Stimulated activated CD8-positive, alpha-beta memory T cell treated with anti-CD3 and anti-CD28 coated beads, Interleukin-15, amount 100 ng/mL, for 1 hour (primary cell): Measurements from ENCODE around the gene TMEM40.
"Not testable (repeated sequence)": the region's sequence is repeated elsewhere in the genome, so short reads cannot be mapped to it uniquely, and the experiment has no call there.

Experiments used
- DNase-seq: peaks from one replicate; pipeline ENCODE4 v3.0.0-alpha.2; 2020; ENCODE audit warnings: low read depth

TMEM40 gene

DNA sequence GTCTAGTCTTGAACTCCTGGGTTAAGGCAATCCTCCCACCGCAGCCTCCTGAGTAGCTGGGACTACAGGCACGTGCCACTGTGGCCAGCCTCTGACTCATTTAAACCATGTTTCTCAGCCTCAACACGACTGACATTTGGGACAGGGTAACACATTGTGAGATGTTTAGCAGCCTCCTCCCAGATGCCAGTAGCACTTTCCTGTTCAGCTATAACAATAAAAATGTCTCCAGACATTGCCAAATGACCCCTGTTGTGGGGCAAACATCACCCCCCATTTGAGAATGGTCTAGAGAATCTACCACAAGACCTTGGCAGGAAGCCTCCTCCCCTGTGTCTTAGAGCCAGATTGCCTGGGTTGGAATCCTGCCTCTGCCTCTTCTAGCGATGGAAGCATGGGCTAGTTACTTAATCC, 8.4 kb downstream of the TMEM40 start:
- no peak for DNase-seq

GRCh38 chr3:12750223-12750622, 8.8 kb downstream of the TMEM40 start:
- DNase-seq, result no peak

DNA sequence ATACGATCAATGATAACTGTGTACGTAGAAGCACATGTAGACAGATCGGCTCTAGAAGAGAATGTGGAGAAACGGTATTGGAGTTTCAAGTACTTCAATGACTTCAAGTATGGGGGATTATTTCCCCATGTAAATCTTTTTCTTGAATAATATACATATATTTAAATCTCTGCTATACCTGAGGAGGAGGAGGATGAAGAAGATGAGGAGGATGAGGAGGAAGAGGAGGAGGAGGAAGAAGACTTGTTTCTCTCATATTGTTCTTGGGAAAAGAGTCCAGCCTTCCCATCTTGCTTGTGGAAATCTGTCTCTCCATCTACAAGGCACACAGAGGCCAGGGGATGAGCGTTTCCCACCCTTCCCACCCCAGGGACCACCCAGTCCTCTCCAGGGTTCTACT, 10.6 kb downstream of the TMEM40 start:
- no peak for DNase-seq

- no peak for DNase-seq
Observed at GRCh38 chr3:12746419-12746818, 12.6 kb downstream of the TMEM40 start.

DNA sequence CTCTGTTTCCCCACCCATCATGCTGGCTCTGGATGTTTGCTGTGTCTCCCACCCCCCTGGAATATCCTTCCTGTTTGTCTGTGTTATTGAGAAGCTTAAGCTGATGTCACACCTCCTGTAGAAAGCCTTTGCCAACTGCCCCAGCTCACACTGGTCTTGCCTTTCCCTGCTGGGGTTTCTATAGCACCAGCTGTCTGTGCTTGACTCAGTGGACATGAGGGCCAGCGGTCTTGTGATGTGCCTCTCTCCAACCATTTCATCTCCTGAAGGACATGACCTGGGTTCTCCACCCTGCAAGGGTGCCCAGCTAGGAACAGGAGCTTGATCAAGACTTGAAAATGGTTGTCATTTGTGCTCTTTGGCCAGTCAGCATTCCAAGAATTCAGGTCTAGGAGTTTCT, 14.7 kb downstream of the TMEM40 start:
- no peak for DNase-seq

- DNase-seq, result no peak
Observed at GRCh38 chr3:12743583-12743982, 15.5 kb downstream of the TMEM40 start.

DNA sequence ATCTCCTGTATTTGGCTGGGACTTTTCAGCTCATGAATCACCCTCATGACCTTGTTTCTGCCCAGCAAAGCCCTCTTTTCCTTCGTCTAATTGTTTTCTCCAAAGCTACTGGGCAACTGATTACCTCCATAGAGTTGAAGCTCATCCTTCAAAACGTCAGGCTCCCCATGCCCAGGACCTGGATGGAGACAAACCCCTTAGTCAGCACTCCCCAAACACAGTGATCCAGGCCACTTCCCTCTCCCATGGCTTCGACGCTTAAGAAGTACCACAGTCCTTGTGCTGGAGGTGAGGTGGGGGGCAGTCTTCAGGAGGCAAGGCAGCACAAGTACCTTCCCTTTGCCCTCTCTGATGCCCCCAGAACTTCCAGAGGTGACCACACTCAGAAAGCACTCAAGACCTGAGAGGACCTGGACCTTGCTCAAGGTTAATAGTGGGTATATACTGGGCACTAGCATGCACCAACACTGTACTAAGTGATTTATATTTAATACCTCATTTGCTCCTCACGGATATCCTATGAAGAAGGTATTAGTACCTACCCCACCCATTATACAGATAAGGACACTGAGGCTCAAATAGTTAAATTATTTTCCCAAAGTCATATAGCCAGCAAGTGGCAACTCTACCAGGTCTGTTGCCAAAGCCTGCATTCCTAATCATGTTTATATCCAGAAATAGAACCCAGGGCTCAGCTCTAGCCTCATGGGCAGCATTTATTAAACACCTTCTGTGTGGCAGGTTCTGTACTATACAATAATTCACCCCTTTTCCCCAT, 16.5 kb downstream of the TMEM40 start:
- DNase-seq, result no peak

DNA sequence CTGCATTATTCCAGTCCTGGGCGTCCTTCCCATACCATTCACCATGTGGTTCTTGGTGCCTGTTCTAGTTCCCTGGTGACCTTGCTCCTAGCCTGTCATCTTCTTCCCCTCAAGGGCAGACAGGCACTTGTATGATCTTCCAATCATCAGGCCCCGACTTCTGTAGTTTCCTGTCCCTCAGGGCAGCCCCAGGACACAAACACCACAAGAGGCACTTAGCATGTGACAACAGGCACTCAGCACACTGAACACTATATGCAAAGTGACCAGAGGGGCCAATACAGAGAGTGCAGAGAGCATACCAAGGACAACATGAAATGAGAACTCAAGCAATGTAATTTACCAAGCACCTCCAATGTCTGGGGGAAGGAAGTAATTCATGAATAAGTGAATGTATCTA, 17.9 kb downstream of the TMEM40 start:
- no peak for DNase-seq

GRCh38 chr3:12737833-12738232, 21.2 kb downstream of the TMEM40 start:
- DNase-seq, result no peak

GRCh38 chr3:12737319-12737718, 21.7 kb downstream of the TMEM40 start:
- DNase-seq, result no peak

DNA sequence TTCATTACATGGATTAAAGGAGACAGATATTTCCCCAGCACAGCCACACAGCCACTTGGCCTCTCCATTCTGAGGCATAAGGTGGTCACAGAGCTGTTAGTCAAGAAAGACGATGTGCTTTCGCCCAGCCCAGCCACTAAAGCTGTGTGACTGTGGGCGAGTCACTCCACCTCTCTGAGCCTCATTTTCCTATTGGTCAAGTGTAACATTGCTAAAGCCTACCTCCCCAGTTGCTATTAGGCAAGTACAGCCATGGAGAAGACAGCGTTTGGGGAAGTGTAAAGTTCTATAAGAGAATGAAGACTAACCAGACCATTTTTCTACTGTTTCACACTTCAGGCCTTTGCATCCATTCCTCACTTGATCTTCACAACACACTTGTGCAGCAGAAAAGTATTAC, 24.1 kb downstream of the TMEM40 start:
- DNase-seq, result no peak

DNA sequence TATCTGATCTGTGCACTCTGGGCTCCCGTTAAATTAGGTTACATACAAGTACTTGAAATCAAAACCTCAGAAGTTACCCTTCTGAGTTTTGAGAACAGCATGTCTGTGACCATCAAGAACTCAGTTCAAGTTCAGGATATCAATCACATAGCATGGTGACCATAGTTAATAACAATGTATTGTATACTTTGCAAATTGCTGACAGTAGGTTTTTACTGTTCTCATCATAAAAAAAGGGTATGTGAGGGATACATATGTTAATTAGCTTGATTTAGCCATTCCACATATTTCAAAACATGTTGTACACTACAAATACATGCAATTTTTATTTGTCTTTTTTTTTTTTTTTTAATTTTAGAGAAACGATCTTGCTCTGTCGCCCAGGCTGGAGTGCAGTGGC, 25.5 kb downstream of the TMEM40 start:
- no peak for DNase-seq

DNA sequence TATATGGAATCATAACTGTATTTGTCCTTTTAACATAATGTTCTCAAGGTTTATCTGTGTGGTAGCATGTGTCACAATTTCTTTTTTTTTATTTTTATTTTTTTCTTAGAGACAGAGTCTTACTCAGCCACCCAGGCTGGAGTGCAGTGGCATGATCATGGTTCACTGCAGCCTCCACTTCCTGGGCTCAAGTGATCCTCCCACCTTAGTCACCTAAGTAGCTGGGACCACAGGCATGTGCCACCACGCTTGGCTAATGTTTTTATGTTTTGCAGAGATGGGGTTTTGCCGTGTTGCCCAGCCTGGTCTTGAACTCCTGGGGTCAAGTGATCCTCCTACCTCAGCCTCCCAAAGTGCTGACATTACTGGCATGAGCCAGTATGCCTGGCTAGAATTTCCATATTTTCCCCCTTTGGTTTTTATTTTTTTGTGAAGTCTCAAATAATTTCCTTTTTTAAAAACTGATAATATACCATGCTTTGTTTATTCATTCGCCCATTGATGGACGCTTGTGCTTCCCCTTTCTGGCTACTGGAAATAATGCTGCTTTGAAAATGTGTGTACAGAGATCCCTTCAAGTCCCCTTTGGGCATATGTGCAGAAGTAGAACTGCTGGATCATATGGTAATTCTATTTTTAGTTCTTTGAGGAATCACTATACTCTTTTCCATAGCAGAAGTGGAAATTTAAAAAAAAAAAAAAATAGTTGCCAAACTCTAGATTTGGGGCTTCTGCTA, 28.4 kb downstream of the TMEM40 start:
- no peak for DNase-seq

GRCh38 chr3:12729051-12729651, 29.9 kb downstream of the TMEM40 start:
- DNase-seq, result no peak

DNA sequence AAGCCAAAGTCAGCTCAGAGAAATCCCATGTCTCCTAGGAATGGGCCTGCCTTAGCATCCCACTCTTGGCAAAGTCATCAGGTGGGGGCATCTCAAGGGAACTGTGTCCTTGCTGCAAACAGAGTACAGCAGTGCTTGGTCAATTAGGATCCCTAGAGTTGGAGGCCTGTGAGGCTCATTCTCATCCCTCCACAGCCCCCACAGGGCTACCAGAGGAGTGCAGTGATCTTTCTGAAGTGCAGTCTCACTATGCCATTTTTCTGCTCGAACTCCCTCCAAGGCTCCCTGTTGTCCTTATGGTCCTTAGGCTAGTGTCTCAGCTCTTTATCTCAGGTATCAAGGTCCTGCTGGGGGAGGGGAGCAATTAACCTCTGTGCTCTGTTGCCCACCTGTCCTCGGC, 31.1 kb downstream of the TMEM40 start:
- no peak for DNase-seq

DNA sequence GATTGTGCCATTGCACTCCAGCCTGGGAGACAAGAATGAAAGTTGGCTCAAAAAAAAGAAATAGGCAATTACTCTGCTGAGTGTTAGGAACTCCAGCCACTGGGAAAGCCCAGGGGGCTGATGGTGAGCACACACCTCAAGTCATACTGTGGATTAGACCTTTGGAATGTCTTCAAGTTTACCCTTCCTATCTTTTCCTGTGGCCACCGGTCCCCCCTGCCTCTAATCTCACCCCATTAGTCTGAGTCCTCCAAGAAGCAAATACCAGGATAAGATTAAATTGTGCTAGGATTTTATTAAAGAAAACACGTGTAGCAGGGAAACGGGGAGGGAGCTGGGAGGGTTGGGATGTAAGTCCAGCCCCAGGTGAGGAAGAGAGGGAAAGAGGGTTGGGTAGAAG, 31.6 kb downstream of the TMEM40 start:
- DNase-seq, result no peak

DNA sequence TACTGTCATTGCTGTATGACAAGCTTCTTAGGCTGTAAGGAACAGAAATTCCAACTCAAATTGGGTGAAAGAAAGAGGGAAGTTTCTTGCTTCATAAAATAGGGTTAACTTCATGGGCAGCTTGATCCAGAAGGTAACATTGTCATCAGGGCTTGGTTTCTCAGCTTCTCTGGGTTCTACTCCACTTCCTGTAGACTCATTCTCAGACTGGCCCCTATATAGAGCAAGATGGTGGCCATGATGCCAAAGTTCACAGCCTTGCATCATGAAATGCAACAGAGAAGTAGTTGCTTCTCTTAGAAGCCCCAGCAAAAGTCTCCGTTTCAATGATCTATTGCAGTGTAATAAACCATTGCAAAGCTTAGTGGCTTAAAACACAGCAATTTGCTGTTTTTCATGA, 33.6 kb downstream of the TMEM40 start:
- no peak for DNase-seq

DNA sequence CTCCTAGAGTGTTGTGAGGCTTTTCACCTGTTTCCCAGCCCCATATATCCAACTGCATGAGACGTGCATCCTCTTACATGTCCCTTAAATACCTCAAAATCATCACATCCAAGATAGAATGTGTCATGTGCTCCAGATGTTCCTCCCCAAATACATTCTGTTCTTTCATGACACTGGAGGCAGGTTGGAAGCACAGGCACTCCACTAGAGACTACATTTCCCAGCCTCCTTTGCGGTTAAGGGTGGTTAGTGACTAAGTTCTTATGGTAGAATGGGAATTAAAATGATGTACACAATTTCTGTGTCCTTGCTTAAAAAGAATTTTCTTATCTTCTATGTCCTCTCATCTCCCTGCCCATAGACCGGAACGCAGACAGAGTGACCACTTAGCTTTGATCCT, 34.3 kb downstream of the TMEM40 start:
- no peak for DNase-seq

DNA sequence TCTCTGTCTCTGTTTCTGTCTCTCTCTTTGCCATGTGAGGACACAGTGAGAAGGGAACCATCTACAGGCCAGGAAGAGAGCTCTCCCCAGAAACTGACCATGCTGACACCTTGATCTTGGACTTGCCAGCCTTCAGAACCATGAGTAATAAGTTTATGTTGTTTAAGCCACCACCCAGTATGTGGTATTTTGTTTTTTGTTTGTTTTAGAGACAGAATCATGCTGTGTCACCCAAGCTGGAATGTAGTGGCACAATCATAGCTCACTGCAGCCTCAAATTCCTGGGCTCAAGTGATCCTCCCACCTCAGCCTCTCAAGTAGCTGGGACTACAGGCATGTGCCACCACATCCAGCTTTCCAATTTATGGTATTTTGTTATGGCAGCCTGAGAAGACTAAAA, 35.7 kb downstream of the TMEM40 start:
- not testable (repeated sequence) for DNase-seq

- no peak for DNase-seq
Observed at GRCh38 chr3:12722226-12722625, 36.8 kb downstream of the TMEM40 start.

DNA sequence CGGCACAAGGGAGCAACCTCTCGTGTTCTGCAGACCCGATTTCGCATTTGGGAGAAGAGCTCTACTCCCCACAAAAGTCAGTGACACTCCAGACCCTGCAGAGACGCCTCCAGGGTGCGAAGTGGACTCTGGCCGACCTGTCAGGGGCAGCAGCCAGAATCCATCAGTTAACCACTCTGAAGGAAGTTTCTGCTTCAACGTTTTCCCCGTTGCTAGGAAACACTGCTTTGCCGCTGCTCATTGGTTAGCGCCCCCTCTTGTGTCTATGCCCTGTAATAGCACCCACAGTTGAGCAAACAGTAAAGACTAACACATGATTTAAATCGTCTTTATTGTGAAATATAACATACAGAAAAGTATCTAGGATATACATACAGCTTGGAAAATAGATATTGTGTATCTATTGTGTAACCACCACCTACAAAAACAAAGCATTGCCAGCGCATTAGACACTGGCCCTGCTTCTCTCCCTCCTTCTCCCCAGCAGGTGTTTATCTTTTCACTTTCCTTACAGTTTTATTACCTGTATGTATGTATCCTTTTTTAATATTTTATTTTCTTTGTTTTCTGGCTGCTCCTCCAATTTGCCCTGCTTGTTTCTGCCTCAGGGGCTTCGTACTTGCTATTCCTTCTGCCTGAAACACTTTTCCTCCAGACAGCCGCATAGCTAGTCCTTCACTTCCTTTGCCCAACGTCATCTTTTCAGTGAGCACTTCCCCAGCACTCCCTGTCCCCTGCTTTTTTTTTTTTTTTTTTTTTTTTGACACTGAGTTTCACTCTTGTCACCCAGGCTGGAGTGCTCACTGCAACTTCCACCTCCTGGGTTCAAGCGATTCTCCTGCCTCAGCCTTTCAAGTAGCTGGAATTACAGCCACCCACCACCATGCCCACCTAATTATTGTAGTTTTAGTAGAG, 38.8 kb downstream of the TMEM40 start:
- DNase-seq, result peak; percentile 48

DNA sequence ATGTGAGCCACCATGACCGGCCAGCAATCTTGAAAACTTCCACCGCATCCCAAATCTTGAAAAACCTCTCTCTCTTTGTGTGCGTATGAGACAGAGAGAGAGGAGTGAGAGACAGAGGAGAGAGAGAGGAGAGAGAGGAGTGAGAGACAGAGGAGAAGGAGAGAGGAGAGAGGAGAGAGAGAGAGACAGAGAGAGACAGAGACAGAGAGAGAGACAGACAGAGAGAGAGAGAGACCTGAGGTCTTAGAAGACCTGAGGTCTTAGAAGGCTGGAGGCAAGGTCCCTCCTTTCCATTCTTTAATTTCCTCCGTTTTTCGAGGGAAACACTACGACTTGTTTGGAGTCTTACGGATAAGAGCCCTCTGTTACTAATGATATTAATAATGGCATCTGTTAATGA, 39.5 kb downstream of the TMEM40 start:
- no peak for DNase-seq
